Kidney epithelial cell (primary cell): ENCODE data around the gene MTRR. TPM values are rescaled to one million over a fixed set of nuclear protein-coding genes. Genes with fewer than 3 reads are reported as not detected.

Experiments
- DNase-seq: peaks from one replicate; pipeline ENCODE4 v3.0.0-alpha.2; 2010; ENCODE audit warnings: low read depth
- H3K27me3 ChIP-seq: 2 replicates; pipeline ENCODE4 v1.6.0; 2011; ENCODE audit warnings: low read length; ENCODE audit not compliant: control insufficient read depth, insufficient read depth
- H3K36me3 ChIP-seq: 2 replicates; pipeline ENCODE4 v1.5.1; 2011; ENCODE audit warnings: low read length; ENCODE audit not compliant: control insufficient read depth, insufficient read depth
- H3K4me3 ChIP-seq: 2 replicates; pipeline ENCODE4 v1.5.1; 2011; ENCODE audit warnings: low read depth, mild to moderate bottlenecking, control low read depth, low read length
- CTCF ChIP-seq: IDR thresholded peaks from 2 replicates; pipeline ENCODE4 v1.5.1; 2011; ENCODE audit warnings: mild to moderate bottlenecking, moderate library complexity, low read length, control low read depth, inconsistent platforms; ENCODE audit not compliant: insufficient read depth, poor library complexity, severe bottlenecking
- total RNA-seq: library from RNA; depleted of rRNA; stranded (reverse); fragments of >200 nt; gene quantifications from 2 replicates; pipeline ENCODE4 v1.2.3, GENCODE V29; 2015

MTRR gene
- total RNA-seq, 1 donor from 2014 or later, result 23.6 TPM

DNA sequence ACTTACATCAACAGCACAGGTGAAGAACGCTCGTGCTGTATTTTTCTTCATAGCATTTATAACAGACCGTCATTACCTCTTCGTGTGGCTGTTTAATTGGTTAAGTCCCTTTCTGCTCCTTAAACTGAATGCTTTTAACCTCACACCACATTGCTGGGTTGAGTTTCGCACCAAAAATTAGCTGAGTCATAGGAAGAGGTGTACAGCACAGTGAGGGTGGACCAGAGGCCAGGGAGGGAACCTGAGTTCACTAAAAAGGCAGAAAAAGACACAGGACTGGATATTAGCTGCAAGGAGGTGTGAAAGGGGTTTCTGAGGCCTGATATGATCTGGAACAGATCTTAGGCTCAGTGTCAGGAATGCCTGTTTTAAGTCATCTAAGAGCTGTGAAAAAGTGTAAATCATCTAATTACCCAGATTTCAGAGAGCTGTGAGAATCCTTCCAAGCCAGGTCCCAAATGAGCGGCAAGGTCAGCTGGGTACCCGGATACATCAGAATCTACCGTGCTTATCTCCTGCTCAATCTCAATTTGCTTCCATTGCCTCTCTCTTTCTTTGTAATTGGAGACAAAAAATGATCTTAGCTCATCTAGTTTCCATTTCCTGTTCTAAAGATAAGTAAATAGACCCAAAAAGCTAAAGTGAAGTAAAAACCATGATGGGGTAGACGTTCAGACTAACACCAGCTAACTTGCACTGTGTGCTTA is 10.9 kb upstream of the MTRR start:
- TF ChIP-seq CTCF, result no peak
- DNase-seq, result no peak
- Histone ChIP-seq H3K36me3 (peaks cover 1% of the 10 kb centered on the region), H3K27me3 (no peaks in the 10 kb centered on the region), H3K4me3 (no peak overlapping the region)

GRCh38 chr5:7866196-7866595 is 2.8 kb upstream of the MTRR start:
- Histone ChIP-seq H3K4me3 (no peak overlapping the region), H3K36me3 (no peaks in the 10 kb centered on the region), H3K27me3 (no peaks in the 10 kb centered on the region)
- no peak for TF ChIP-seq CTCF
- no peak for DNase-seq

DNA sequence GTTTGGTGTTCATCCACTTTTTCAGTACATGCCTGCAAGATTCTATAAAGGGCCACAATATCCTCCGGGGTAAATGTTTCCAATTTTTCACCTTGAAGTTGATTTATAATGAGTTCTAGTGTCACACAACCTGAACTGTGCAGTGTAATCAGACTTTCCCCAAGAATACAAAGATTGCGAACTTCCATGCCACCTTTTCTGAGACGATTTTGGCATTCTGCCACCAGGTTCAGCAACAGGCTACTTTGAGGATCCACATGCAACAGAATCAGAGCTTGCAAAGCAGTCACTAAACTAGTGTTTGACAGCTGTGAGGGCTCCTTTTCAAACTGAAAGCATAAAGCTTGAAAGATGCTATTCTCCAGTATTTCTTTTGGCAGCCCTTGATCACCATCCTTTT is 1.7 kb upstream of the MTRR start:
- no peak for TF ChIP-seq CTCF
- Histone ChIP-seq H3K36me3 (no peaks in the 10 kb centered on the region), H3K27me3 (no peaks in the 10 kb centered on the region), H3K4me3 (no peak overlapping the region)
- no peak for DNase-seq

DNA sequence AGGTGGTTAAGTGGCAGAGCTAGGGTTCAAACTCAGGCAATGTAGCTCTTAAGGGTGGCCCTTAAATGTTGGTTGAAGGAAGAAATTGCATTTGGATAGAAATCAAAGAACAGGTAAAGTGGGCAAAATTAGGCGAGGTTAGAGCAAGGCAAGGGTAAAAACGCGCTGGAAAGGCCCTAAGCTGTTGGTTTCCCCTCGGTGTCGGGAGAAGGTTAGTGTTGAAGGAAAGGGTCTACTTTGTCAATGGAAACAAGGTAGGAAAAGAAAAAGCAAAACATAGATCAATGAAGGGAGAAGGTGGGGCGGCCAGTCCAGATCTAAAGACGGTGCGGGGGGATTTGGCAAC is 548 bp upstream of the MTRR start:
- no peak for TF ChIP-seq CTCF
- no peaks in the 10 kb centered on the region for H3K36me3 ChIP-seq
- no peaks in the 10 kb centered on the region for H3K27me3 ChIP-seq
- H3K4me3 ChIP-seq, result peak overlapping the region; percentile 86
- DNase-seq, result no peak

- no peaks in the 10 kb centered on the region for H3K36me3 ChIP-seq
- peak overlapping the region; percentile 86 for H3K4me3 ChIP-seq
- DNase-seq, result no peak
- TF ChIP-seq CTCF, result no peak
- no peaks in the 10 kb centered on the region for H3K27me3 ChIP-seq
These were observed 657 bp downstream of the MTRR start for GRCh38 chr5:7869474-7870136.

DNA sequence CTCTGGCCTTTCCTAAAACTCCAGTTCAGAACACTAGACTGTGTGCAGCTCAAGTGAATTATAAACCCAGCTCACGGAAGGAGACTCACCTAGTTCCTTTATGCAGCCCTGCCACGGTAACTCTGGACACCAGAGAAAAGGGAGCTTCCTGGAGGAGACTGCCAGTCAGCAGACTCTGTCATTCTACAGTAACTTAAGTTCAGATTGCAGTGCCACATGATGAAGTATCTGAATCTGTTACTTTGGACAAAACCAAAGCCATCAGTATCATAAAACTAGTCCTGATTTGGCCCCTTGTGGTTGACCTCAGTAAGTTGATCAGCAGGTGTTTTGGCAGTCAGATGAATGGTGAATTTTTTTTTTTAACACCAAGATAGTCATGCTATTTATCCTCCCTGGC is 2.7 kb downstream of the MTRR start:
- Histone ChIP-seq H3K36me3 (no peaks in the 10 kb centered on the region), H3K4me3 (no peak overlapping the region), H3K27me3 (no peaks in the 10 kb centered on the region)
- DNase-seq, result no peak
- TF ChIP-seq CTCF, result no peak
